GM12801 (cell line): ENCODE results near the gene FOXD2.

Experiments used
- CTCF ChIP-seq: IDR thresholded peaks from one replicate; pipeline ENCODE4 v1.5.1; 2011; ENCODE audit warnings: control low read depth; ENCODE audit not compliant: insufficient read length; ENCODE audit errors: extremely low read depth

The FOXD2 gene

GRCh38 chr1:47442202-47442601, 4.4 kb downstream of the FOXD2 start:
- TF ChIP-seq CTCF = no peak

GRCh38 chr1:47442842-47443529, 5.1 kb downstream of the FOXD2 start:
- no peak for TF ChIP-seq CTCF

- TF ChIP-seq CTCF = no peak
Measured at GRCh38 chr1:47443530-47444296, 5.9 kb downstream of the FOXD2 start.

GRCh38 chr1:47444297-47444561, 6.4 kb downstream of the FOXD2 start:
- no peak for TF ChIP-seq CTCF

- TF ChIP-seq CTCF = no peak
Measured at GRCh38 chr1:47444562-47445465, 7.0 kb downstream of the FOXD2 start.

- TF ChIP-seq CTCF = no peak
Measured at GRCh38 chr1:47445823-47446550, 8.1 kb downstream of the FOXD2 start.
